Epidermal melanocyte (primary cell): Measurements from ENCODE around the gene ASB10.
A peak's percentile ranks its signal among the peaks of the same experiment; 100 is the strongest.

Experiments
- DNase-seq: peaks from one replicate; pipeline ENCODE4 v3.0.0; 2011; ENCODE audit warnings: low spot score; ENCODE audit not compliant: insufficient read length

The ASB10 gene

GRCh38 chr7:151187409-151188251 lies 580 bp upstream of the ASB10 start:
- no peak for DNase-seq

- DNase-seq, result no peak
Observed at GRCh38 chr7:151185762-151186639, 1.0 kb downstream of the ASB10 start.

- no peak for DNase-seq
Observed at GRCh38 chr7:151181011-151181431, 6.0 kb downstream of the ASB10 start.

- DNase-seq, result no peak
Observed at GRCh38 chr7:151179946-151180345, 7.1 kb downstream of the ASB10 start.

GRCh38 chr7:151179287-151179860 lies 7.7 kb downstream of the ASB10 start:
- no peak for DNase-seq

GRCh38 chr7:151178831-151179230 lies 8.2 kb downstream of the ASB10 start:
- no peak for DNase-seq

GRCh38 chr7:151178236-151178635 lies 8.8 kb downstream of the ASB10 start:
- DNase-seq, result no peak

- DNase-seq, result no peak
Observed at GRCh38 chr7:151177310-151177709, 9.7 kb downstream of the ASB10 start.

- DNase-seq, result no peak
Observed at GRCh38 chr7:151176401-151176800, 10.6 kb downstream of the ASB10 start.

- no peak for DNase-seq
Observed at GRCh38 chr7:151175793-151176311, 11.2 kb downstream of the ASB10 start.

GRCh38 chr7:151175047-151175792 lies 11.8 kb downstream of the ASB10 start:
- DNase-seq, result no peak

- no peak for DNase-seq
Observed at GRCh38 chr7:151174246-151175046, 12.6 kb downstream of the ASB10 start.

GRCh38 chr7:151173386-151174245 lies 13.4 kb downstream of the ASB10 start:
- no peak for DNase-seq

- peak; percentile 81 for DNase-seq
Observed at GRCh38 chr7:151172273-151173141, 14.5 kb downstream of the ASB10 start.

- DNase-seq, result no peak
Observed at GRCh38 chr7:151168787-151169162, 18.3 kb downstream of the ASB10 start.

- no peak for DNase-seq
Observed at GRCh38 chr7:151168003-151168786, 18.9 kb downstream of the ASB10 start.

GRCh38 chr7:151167197-151167961 lies 19.7 kb downstream of the ASB10 start, which contains the start of gene GBX1:
Gene GBX1, minus strand, starts transcription at chr7:151167694. Its CDS starts 146 bp downstream, at chr7:151167548.
- DNase-seq, result no peak
